ENCODE results near the gene PARP6.
A peak's percentile ranks its signal among the peaks of the same experiment; 100 is the strongest.

Gene PARP6

GRCh38 chr15:72313881-72314280, 41.5 kb upstream of the PARP6 start:
- WGBS (ENCODE audit: insufficient coverage): 100% methylated on average over 1 of the region's 2 CpGs
- Histone ChIP-seq H3K36me3 (ENCODE audit: control insufficient read depth in 4 of 4, insufficient read depth in 4 of 4, low read length in 3 of 4) (no peaks in the 10 kb centered on the region), H3K27me3 (replicated peaks in 2 of 5; ENCODE audit: control insufficient read depth in 4 of 5, insufficient read depth in 5 of 5, low read length in 4 of 5) (peaks cover 0 to 4% (median 0%) of the 10 kb centered on the region in 5 experiments), H3K4me3 (ENCODE audit: control insufficient read depth in 1 of 7, extremely low read depth in 1 of 7, insufficient read depth in 4 of 7, low read depth in 2 of 7, low read length in 6 of 7) (no peak overlapping the region), H3K4me1 (ENCODE audit: control extremely low read depth in 1 of 4, control insufficient read depth in 4 of 4, insufficient read depth in 4 of 4, low read length in 3 of 4) (no peaks in the 10 kb centered on the region), H3K9me3 (ENCODE audit: control extremely low read depth in 1 of 5, control insufficient read depth in 4 of 5, insufficient read depth in 2 of 5, low read depth in 1 of 5, low read length in 4 of 5) (no peaks in the 10 kb centered on the region), H3K27ac (ENCODE audit: insufficient read depth in 1 of 2, low read depth in 1 of 2, low read length in 2 of 2, poor library complexity in 1 of 2, severe bottlenecking in 2 of 2) (no peak overlapping the region)
- DNase-seq: no peak
- CTCF ChIA-PET: interaction anchor here (0.7 to 2.5 kb wide), 5 partner anchors 25 to 286 kb away, joined by 3 to 13 read pairs (median 4); no protein-coding TSS in a partner anchor
- POLR2A ChIA-PET: no interaction called here

- POLR2A ChIA-PET: no interaction called here
Measured at GRCh38 chr15:72313448-72313840, 41.1 kb upstream of the PARP6 start.

GRCh38 chr15:72312605-72313447, 40.5 kb upstream of the PARP6 start:
- POLR2A ChIA-PET: no interaction called here
- WGBS (ENCODE audit: insufficient coverage): 75% methylated on average over 2 of the region's 2 CpGs
- DNase-seq: peak; percentile 64 to 81 (median 79)

More at GRCh38 chr15:72313448-72313840, 41.1 kb upstream of the PARP6 start:
- CTCF ChIA-PET: interaction anchor here (1.2 to 2.5 kb wide), 7 partner anchors 9 to 220 kb away, joined by 4 to 13 read pairs (median 4); no protein-coding TSS in a partner anchor
- 91% methylated on average over 2 of the region's 2 CpGs for WGBS (ENCODE audit: insufficient coverage)
- Histone ChIP-seq H3K27ac (ENCODE audit: insufficient read depth in 1 of 2, low read depth in 1 of 2, low read length in 2 of 2, poor library complexity in 1 of 2, severe bottlenecking in 2 of 2) (no peak overlapping the region), H3K9me3 (ENCODE audit: control extremely low read depth in 1 of 5, control insufficient read depth in 4 of 5, insufficient read depth in 2 of 5, low read depth in 1 of 5, low read length in 4 of 5) (no peaks in the 10 kb centered on the region), H3K27me3 (replicated peaks in 2 of 5; ENCODE audit: control insufficient read depth in 4 of 5, insufficient read depth in 5 of 5, low read length in 4 of 5) (peaks cover 0 to 4% (median 0%) of the 10 kb centered on the region in 5 experiments), H3K36me3 (ENCODE audit: control insufficient read depth in 4 of 4, insufficient read depth in 4 of 4, low read length in 3 of 4) (no peaks in the 10 kb centered on the region), H3K4me1 (ENCODE audit: control extremely low read depth in 1 of 4, control insufficient read depth in 4 of 4, insufficient read depth in 4 of 4, low read length in 3 of 4) (no peaks in the 10 kb centered on the region), H3K4me3 (ENCODE audit: control insufficient read depth in 1 of 7, extremely low read depth in 1 of 7, insufficient read depth in 4 of 7, low read depth in 2 of 7, low read length in 6 of 7) (no peak overlapping the region)
- DNase-seq: no peak

GRCh38 chr15:72307026-72307425, 34.7 kb upstream of the PARP6 start:
- Histone ChIP-seq H3K4me1 (ENCODE audit: control extremely low read depth in 1 of 4, control insufficient read depth in 4 of 4, insufficient read depth in 4 of 4, low read length in 3 of 4) (peaks cover 0 to 5% (median 5%) of the 10 kb centered on the region in 4 experiments), H3K27me3 (replicated peaks in 2 of 5; ENCODE audit: control insufficient read depth in 4 of 5, insufficient read depth in 5 of 5, low read length in 4 of 5) (no peaks in the 10 kb centered on the region), H3K9me3 (ENCODE audit: control extremely low read depth in 1 of 5, control insufficient read depth in 4 of 5, insufficient read depth in 2 of 5, low read depth in 1 of 5, low read length in 4 of 5) (no peaks in the 10 kb centered on the region), H3K27ac (ENCODE audit: insufficient read depth in 1 of 2, low read depth in 1 of 2, low read length in 2 of 2, poor library complexity in 1 of 2, severe bottlenecking in 2 of 2) (no peak overlapping the region), H3K4me3 (ENCODE audit: control insufficient read depth in 1 of 7, extremely low read depth in 1 of 7, insufficient read depth in 4 of 7, low read depth in 2 of 7, low read length in 6 of 7) (no peak overlapping the region), H3K36me3 (ENCODE audit: control insufficient read depth in 4 of 4, insufficient read depth in 4 of 4, low read length in 3 of 4) (peaks cover 0 to 2% (median 0%) of the 10 kb centered on the region in 4 experiments)
- DNase-seq: no peak
- ChIA-PET CTCF (no interaction called here), POLR2A (no interaction called here)
- WGBS (ENCODE audit: insufficient coverage): 85% methylated on average over 4 of the region's 5 CpGs

More at GRCh38 chr15:72312605-72313447, 40.5 kb upstream of the PARP6 start:
- no peak overlapping the region for H3K4me3 ChIP-seq (ENCODE audit: control insufficient read depth in 1 of 7, extremely low read depth in 1 of 7, insufficient read depth in 4 of 7, low read depth in 2 of 7, low read length in 6 of 7)
- H3K36me3 ChIP-seq (ENCODE audit: control insufficient read depth in 4 of 4, insufficient read depth in 4 of 4, low read length in 3 of 4): peaks cover 0 to 1% (median 0%) of the 10 kb centered on the region in 4 experiments
- H3K27me3 ChIP-seq (replicated peaks in 2 of 5; ENCODE audit: control insufficient read depth in 4 of 5, insufficient read depth in 5 of 5, low read length in 4 of 5): no peaks in the 10 kb centered on the region
- no peaks in the 10 kb centered on the region for H3K4me1 ChIP-seq (ENCODE audit: control extremely low read depth in 1 of 4, control insufficient read depth in 4 of 4, insufficient read depth in 4 of 4, low read length in 3 of 4)
- H3K9me3 ChIP-seq (ENCODE audit: control extremely low read depth in 1 of 5, control insufficient read depth in 4 of 5, insufficient read depth in 2 of 5, low read depth in 1 of 5, low read length in 4 of 5): no peaks in the 10 kb centered on the region
- CTCF ChIA-PET: interaction anchor here (0.6 to 2.5 kb wide), 10 partner anchors 8 to 221 kb away, joined by 3 to 13 read pairs (median 4); no protein-coding TSS in a partner anchor
- no peak overlapping the region for H3K27ac ChIP-seq (ENCODE audit: insufficient read depth in 1 of 2, low read depth in 1 of 2, low read length in 2 of 2, poor library complexity in 1 of 2, severe bottlenecking in 2 of 2)

- ChIA-PET CTCF (no interaction called here), POLR2A (interaction anchor here (0.6 kb wide), 1 partner anchor 96 kb away, joined by 3 read pairs; no protein-coding TSS in a partner anchor)
- peak overlapping the region in 1 of 2 experiments; percentile 14 for H3K27ac ChIP-seq (ENCODE audit: insufficient read depth in 1 of 2, low read depth in 1 of 2, low read length in 2 of 2, poor library complexity in 1 of 2, severe bottlenecking in 2 of 2)
- peaks cover 0 to 2% (median 0%) of the 10 kb centered on the region in 4 experiments for H3K36me3 ChIP-seq (ENCODE audit: control insufficient read depth in 4 of 4, insufficient read depth in 4 of 4, low read length in 3 of 4)
- H3K9me3 ChIP-seq (ENCODE audit: control extremely low read depth in 1 of 5, control insufficient read depth in 4 of 5, insufficient read depth in 2 of 5, low read depth in 1 of 5, low read length in 4 of 5): no peaks in the 10 kb centered on the region
- H3K27me3 ChIP-seq (replicated peaks in 2 of 5; ENCODE audit: control insufficient read depth in 4 of 5, insufficient read depth in 5 of 5, low read length in 4 of 5): no peaks in the 10 kb centered on the region
- peaks cover 0 to 5% (median 5%) of the 10 kb centered on the region in 4 experiments for H3K4me1 ChIP-seq (ENCODE audit: control extremely low read depth in 1 of 4, control insufficient read depth in 4 of 4, insufficient read depth in 4 of 4, low read length in 3 of 4)
- no peak overlapping the region for H3K4me3 ChIP-seq (ENCODE audit: control insufficient read depth in 1 of 7, extremely low read depth in 1 of 7, insufficient read depth in 4 of 7, low read depth in 2 of 7, low read length in 6 of 7)
- peak; percentile 89 to 94 (median 93) for DNase-seq
- WGBS (ENCODE audit: insufficient coverage): 53% methylated on average over 5 of the region's 10 CpGs
Measured at GRCh38 chr15:72306211-72306785, 33.9 kb upstream of the PARP6 start.

- Histone ChIP-seq H3K27me3 (replicated peaks in 2 of 5; ENCODE audit: control insufficient read depth in 4 of 5, insufficient read depth in 5 of 5, low read length in 4 of 5) (no peaks in the 10 kb centered on the region), H3K4me3 (ENCODE audit: control insufficient read depth in 1 of 7, extremely low read depth in 1 of 7, insufficient read depth in 4 of 7, low read depth in 2 of 7, low read length in 6 of 7) (no peak overlapping the region), H3K4me1 (ENCODE audit: control extremely low read depth in 1 of 4, control insufficient read depth in 4 of 4, insufficient read depth in 4 of 4, low read length in 3 of 4) (peaks cover 0 to 5% (median 5%) of the 10 kb centered on the region in 4 experiments), H3K36me3 (ENCODE audit: control insufficient read depth in 4 of 4, insufficient read depth in 4 of 4, low read length in 3 of 4) (peaks cover 0 to 2% (median 0%) of the 10 kb centered on the region in 4 experiments), H3K9me3 (ENCODE audit: control extremely low read depth in 1 of 5, control insufficient read depth in 4 of 5, insufficient read depth in 2 of 5, low read depth in 1 of 5, low read length in 4 of 5) (no peaks in the 10 kb centered on the region), H3K27ac (ENCODE audit: insufficient read depth in 1 of 2, low read depth in 1 of 2, low read length in 2 of 2, poor library complexity in 1 of 2, severe bottlenecking in 2 of 2) (no peak overlapping the region)
- DNase-seq: no peak
- 95% methylated on average over 7 of the region's 7 CpGs for WGBS (ENCODE audit: insufficient coverage)
- ChIA-PET POLR2A (no interaction called here), CTCF (interaction anchor here (0.8 to 1.6 kb wide), 3 partner anchors 8 to 33 kb away, joined by 3 to 6 read pairs (median 4); no protein-coding TSS in a partner anchor)
Measured at GRCh38 chr15:72304596-72304995, 32.2 kb upstream of the PARP6 start.

- no peaks in the 10 kb centered on the region for H3K27me3 ChIP-seq (replicated peaks in 2 of 5; ENCODE audit: control insufficient read depth in 4 of 5, insufficient read depth in 5 of 5, low read length in 4 of 5)
- WGBS (ENCODE audit: insufficient coverage): no CpG with 5 or more reads among the region's 1 CpG
- H3K27ac ChIP-seq (ENCODE audit: insufficient read depth in 1 of 2, low read depth in 1 of 2, low read length in 2 of 2, poor library complexity in 1 of 2, severe bottlenecking in 2 of 2): no peak overlapping the region
- H3K4me3 ChIP-seq (ENCODE audit: control insufficient read depth in 1 of 7, extremely low read depth in 1 of 7, insufficient read depth in 4 of 7, low read depth in 2 of 7, low read length in 6 of 7): no peak overlapping the region
- peaks cover 0 to 5% (median 5%) of the 10 kb centered on the region in 4 experiments for H3K4me1 ChIP-seq (ENCODE audit: control extremely low read depth in 1 of 4, control insufficient read depth in 4 of 4, insufficient read depth in 4 of 4, low read length in 3 of 4)
- CTCF ChIA-PET: no interaction called here
- POLR2A ChIA-PET: no interaction called here
- H3K36me3 ChIP-seq (ENCODE audit: control insufficient read depth in 4 of 4, insufficient read depth in 4 of 4, low read length in 3 of 4): peaks cover 0 to 2% (median 0%) of the 10 kb centered on the region in 4 experiments
- H3K9me3 ChIP-seq (ENCODE audit: control extremely low read depth in 1 of 5, control insufficient read depth in 4 of 5, insufficient read depth in 2 of 5, low read depth in 1 of 5, low read length in 4 of 5): no peaks in the 10 kb centered on the region
- no peak for DNase-seq
Measured at GRCh38 chr15:72302955-72303354, 30.6 kb upstream of the PARP6 start.

Measured in common myeloid progenitor, CD34-positive (primary cell).